H9 (cell line): ENCODE measurements around the gene TBC1D17. TPM values are rescaled to one million over a fixed set of nuclear protein-coding genes. Genes with fewer than 3 reads are reported as not detected.

Experiments used
- DNase-seq: peaks from one replicate; pipeline ENCODE4 v3.0.0-alpha.2; 2017
- H2AFZ ChIP-seq: one replicate; pipeline ENCODE4 v1.6.1; 2013; ENCODE audit warnings: mild to moderate bottlenecking, low read length, control low read depth, moderate library complexity
- H2AK5ac ChIP-seq: 2 replicates; pipeline ENCODE4 v1.6.1; 2013; ENCODE audit warnings: low read length, control low read depth, mixed read lengths; ENCODE audit not compliant: insufficient read length
- H2BK120ac ChIP-seq: one replicate; pipeline ENCODE4 v1.6.1; 2013; ENCODE audit warnings: low read depth, mild to moderate bottlenecking, low read length, control low read depth, inconsistent platforms; ENCODE audit not compliant: poor library complexity, severe bottlenecking
- H2BK12ac ChIP-seq: 2 replicates; pipeline ENCODE4 v1.6.1; 2013; ENCODE audit warnings: low read length, control low read depth, mixed read lengths, low read depth; ENCODE audit not compliant: insufficient read length
- H2BK15ac ChIP-seq: 2 replicates; pipeline ENCODE4 v1.6.1; 2013; ENCODE audit warnings: low read depth, low read length, control low read depth
- H2BK20ac ChIP-seq: one replicate; pipeline ENCODE4 v1.6.1; 2013; ENCODE audit warnings: low read depth, mild to moderate bottlenecking, low read length, control low read depth, inconsistent platforms; ENCODE audit not compliant: poor library complexity, severe bottlenecking
- H2BK5ac ChIP-seq: 2 replicates; pipeline ENCODE4 v1.6.1; 2013; ENCODE audit warnings: low read length, control low read depth, mixed read lengths; ENCODE audit not compliant: insufficient read length
- H3K14ac ChIP-seq: 2 replicates; pipeline ENCODE4 v1.6.1; 2013; ENCODE audit warnings: low read length, control low read depth; ENCODE audit not compliant: insufficient read depth
- H3K18ac ChIP-seq: 2 replicates; pipeline ENCODE4 v1.6.1; 2013; ENCODE audit warnings: low read depth, mild to moderate bottlenecking, mixed read lengths, low read length, control low read depth; ENCODE audit not compliant: insufficient read length
- H3K23ac ChIP-seq: 2 replicates; pipeline ENCODE4 v1.6.1; 2013; ENCODE audit warnings: low read length, control low read depth, mixed read lengths, low read depth; ENCODE audit not compliant: insufficient read length
- H3K23me2 ChIP-seq: 2 replicates; pipeline ENCODE4 v1.6.1; 2013; ENCODE audit warnings: low read depth, mild to moderate bottlenecking, mixed read lengths, low read length, control low read depth; ENCODE audit not compliant: insufficient read length, poor library complexity, severe bottlenecking
- H3K27ac ChIP-seq: 2 replicates; pipeline ENCODE4 v1.5.1; 2013; ENCODE audit warnings: low read length, control low read depth, mixed read lengths, low read depth; ENCODE audit not compliant: insufficient read length
- H3K27me3 ChIP-seq: 2 replicates; pipeline ENCODE4 v1.6.1; 2013; ENCODE audit warnings: low read length, control low read depth, inconsistent platforms; ENCODE audit not compliant: insufficient read depth
- H3K4ac ChIP-seq: 2 replicates; pipeline ENCODE4 v1.6.1; 2013; ENCODE audit warnings: low read depth, mild to moderate bottlenecking, control low read depth, inconsistent platforms, low read length, moderate library complexity
- H3K4me1 ChIP-seq: 2 replicates; pipeline ENCODE4 v1.6.1; 2013; ENCODE audit warnings: low read length, control low read depth, inconsistent platforms; ENCODE audit not compliant: insufficient read depth
- H3K4me2 ChIP-seq: 2 replicates; pipeline ENCODE4 v1.6.1; 2013; ENCODE audit warnings: low read length, control low read depth, mixed read lengths; ENCODE audit not compliant: insufficient read length, insufficient read depth
- H3K56ac ChIP-seq: 2 replicates; pipeline ENCODE4 v1.6.1; 2013; ENCODE audit warnings: low read depth, mild to moderate bottlenecking, mixed read lengths, low read length, control low read depth; ENCODE audit not compliant: insufficient read length
- H3K79me1 ChIP-seq: 2 replicates; pipeline ENCODE4 v1.6.1; 2013; ENCODE audit warnings: low read depth, mild to moderate bottlenecking, moderate library complexity, low read length, control low read depth, inconsistent platforms; ENCODE audit not compliant: insufficient read depth, poor library complexity, severe bottlenecking
- H3K79me2 ChIP-seq: 2 replicates; pipeline ENCODE4 v1.6.1; 2013; ENCODE audit warnings: low read length, control low read depth, inconsistent platforms; ENCODE audit not compliant: insufficient read depth
- H3K9ac ChIP-seq: 2 replicates; pipeline ENCODE4 v1.6.1; 2013; ENCODE audit warnings: low read length, control low read depth, mixed read lengths; ENCODE audit not compliant: insufficient read length; ENCODE audit errors: extremely low read depth
- H3K9me3 ChIP-seq: one replicate; pipeline ENCODE4 v1.6.1; 2013; ENCODE audit warnings: low read depth, low read length, inconsistent platforms; ENCODE audit not compliant: control insufficient read depth
- H3T11ph ChIP-seq: one replicate; pipeline ENCODE4 v1.6.1; 2013; ENCODE audit warnings: mild to moderate bottlenecking, low read length, control low read depth, inconsistent platforms
- H4K20me1 ChIP-seq: one replicate; pipeline ENCODE4 v1.6.1; 2013; ENCODE audit not compliant: control insufficient read depth, insufficient read length, insufficient read depth
- H4K5ac ChIP-seq: 2 replicates; pipeline ENCODE4 v1.6.1; 2013; ENCODE audit warnings: low read depth, mild to moderate bottlenecking, mixed read lengths, low read length, control low read depth; ENCODE audit not compliant: insufficient read length
- H4K8ac ChIP-seq: replicated peaks from 2 replicates; pipeline ENCODE4 v1.6.1; 2013; ENCODE audit warnings: low read length, control low read depth, mixed read lengths, low read depth; ENCODE audit not compliant: insufficient read length
- H4K91ac ChIP-seq: 2 replicates; pipeline ENCODE4 v1.6.1; 2013; ENCODE audit warnings: low read depth, mild to moderate bottlenecking, moderate library complexity, mixed read lengths, low read length, control low read depth; ENCODE audit not compliant: insufficient read length
- H3K27ac Mint-ChIP-seq, 3 experiments: 2 replicates in 2 of 3; 3 replicates in 1 of 3; pipeline ENCODE4 v1.8.0; 2020 to 2021; ENCODE audit warnings: mixed read lengths in 3 of 3, mild to moderate bottlenecking in 1 of 3, moderate library complexity in 1 of 3
- H3K27me3 Mint-ChIP-seq: 2 replicates; pipeline ENCODE4 v1.8.0; 2021; ENCODE audit warnings: low read depth, mild to moderate bottlenecking, moderate library complexity, mixed read lengths
- H3K36me3 Mint-ChIP-seq, 3 experiments: 2 replicates in 2 of 3; 3 replicates in 1 of 3; pipeline ENCODE4 v1.8.0; 2020 to 2021; ENCODE audit warnings: low read depth in 3 of 3, mixed read lengths in 3 of 3; ENCODE audit not compliant: insufficient read depth in 1 of 3
- H3K4me1 Mint-ChIP-seq, 2 experiments: 2 replicates each; pipeline ENCODE4 v1.8.0; 2020; ENCODE audit warnings: mixed read lengths in 2 of 2
- H3K4me3 Mint-ChIP-seq, 2 experiments: 2 replicates in 1 of 2; 3 replicates in 1 of 2; pipeline ENCODE4 v1.8.0; 2020 to 2021; ENCODE audit warnings: mild to moderate bottlenecking in 2 of 2, mixed read lengths in 2 of 2, moderate library complexity in 1 of 2
- H3K9me3 Mint-ChIP-seq, 2 experiments: 2 replicates in 1 of 2; 3 replicates in 1 of 2; pipeline ENCODE4 v1.8.0; 2020; ENCODE audit warnings: mild to moderate bottlenecking in 2 of 2, mixed read lengths in 2 of 2, moderate library complexity in 1 of 2
- WGBS: extraction: QIAGEN DNeasy Blood & Tissue Kit; methylation state at CpG from one replicate; pipeline ENCODE4 v1.1.7; 2013; ENCODE audit warnings: missing lambda C conversion rate, low lambda C conversion rate, mixed read lengths; ENCODE audit not compliant: insufficient read length; ENCODE audit errors: extremely low coverage; 5-methylcytosine and 5-hydroxymethylcytosine counted together
- total RNA-seq: library from RNA; stranded (reverse); gene quantifications from 2 replicates; pipeline ENCODE4 v1.2.1, GENCODE V29; 2021
- TF ChIP-seq, protein P1 (sequence below): fragments of 200-600 bp; sonication (generic); conservative IDR thresholded peaks from 3 replicates; pipeline ENCODE4 v1.8.0; 2021; ENCODE audit warnings: antibody characterized with exemption, mild to moderate bottlenecking

TBC1D17 gene
- total RNA-seq, 1 experiment from 2014 or later = 33.6 TPM

DNA sequence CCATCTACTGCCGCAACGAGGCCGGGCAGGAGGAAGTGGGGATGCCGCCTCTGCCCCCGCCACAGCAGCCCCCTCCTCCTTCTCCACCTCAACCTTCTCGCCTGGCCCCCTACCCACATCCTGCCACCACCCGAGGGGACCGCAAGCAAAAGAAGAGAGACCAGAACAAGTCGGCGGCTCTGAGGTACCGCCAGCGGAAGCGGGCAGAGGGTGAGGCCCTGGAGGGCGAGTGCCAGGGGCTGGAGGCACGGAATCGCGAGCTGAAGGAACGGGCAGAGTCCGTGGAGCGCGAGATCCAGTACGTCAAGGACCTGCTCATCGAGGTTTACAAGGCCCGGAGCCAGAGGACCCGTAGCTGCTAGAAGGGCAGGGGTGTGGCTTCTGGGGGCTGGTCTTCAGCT lies 55.2 kb downstream of the TBC1D17 start:
- Histone ChIP-seq H3K79me2 (peaks cover 7% of the 10 kb centered on the region; the same call in 1 of the 2 replicates), H4K20me1 (peaks cover 2% of the 10 kb centered on the region), H4K8ac (no peak overlapping the region), H3K9me3 (no peaks in the 10 kb centered on the region), H4K5ac (no peak overlapping the region), H3K14ac (no peak overlapping the region), H3K4me1 (no peaks in the 10 kb centered on the region; the same call in 1 of the 2 replicates), H2BK12ac (no peak overlapping the region), H3K23me2 (peaks cover 10% of the 10 kb centered on the region), H3K56ac (no peak overlapping the region), H2BK15ac (no peak overlapping the region), H2AFZ (no peak overlapping the region), H3K4me2 (no peak overlapping the region), H3T11ph (no peak overlapping the region), H3K27ac (no peak overlapping the region), H3K27me3 (no peaks in the 10 kb centered on the region), H3K9ac (no peak overlapping the region), H2AK5ac (no peak overlapping the region), H2BK5ac (no peak overlapping the region), H2BK120ac (no peak overlapping the region), H3K18ac (no peak overlapping the region), H3K79me1 (no peaks in the 10 kb centered on the region), H4K91ac (no peak overlapping the region), H3K4ac (no peak overlapping the region), H2BK20ac (no peak overlapping the region), H3K23ac (no peak overlapping the region)
- no CpG with 5 or more reads among the region's 25 CpGs for WGBS
- Mint-ChIP-seq H3K4me3 (no peak overlapping the region), H3K36me3 (peaks cover 12 to 30% (median 12%) of the 10 kb centered on the region in 3 experiments), H3K27ac (no peak overlapping the region), H3K9me3 (peaks cover 0 to 4% of the 10 kb centered on the region in 2 experiments; a peak in 3 of 5 replicates), H3K27me3 (peaks cover 9% of the 10 kb centered on the region), H3K4me1 (peaks cover 12 to 21% of the 10 kb centered on the region in 2 experiments)
- TF ChIP-seq, protein P1, sequence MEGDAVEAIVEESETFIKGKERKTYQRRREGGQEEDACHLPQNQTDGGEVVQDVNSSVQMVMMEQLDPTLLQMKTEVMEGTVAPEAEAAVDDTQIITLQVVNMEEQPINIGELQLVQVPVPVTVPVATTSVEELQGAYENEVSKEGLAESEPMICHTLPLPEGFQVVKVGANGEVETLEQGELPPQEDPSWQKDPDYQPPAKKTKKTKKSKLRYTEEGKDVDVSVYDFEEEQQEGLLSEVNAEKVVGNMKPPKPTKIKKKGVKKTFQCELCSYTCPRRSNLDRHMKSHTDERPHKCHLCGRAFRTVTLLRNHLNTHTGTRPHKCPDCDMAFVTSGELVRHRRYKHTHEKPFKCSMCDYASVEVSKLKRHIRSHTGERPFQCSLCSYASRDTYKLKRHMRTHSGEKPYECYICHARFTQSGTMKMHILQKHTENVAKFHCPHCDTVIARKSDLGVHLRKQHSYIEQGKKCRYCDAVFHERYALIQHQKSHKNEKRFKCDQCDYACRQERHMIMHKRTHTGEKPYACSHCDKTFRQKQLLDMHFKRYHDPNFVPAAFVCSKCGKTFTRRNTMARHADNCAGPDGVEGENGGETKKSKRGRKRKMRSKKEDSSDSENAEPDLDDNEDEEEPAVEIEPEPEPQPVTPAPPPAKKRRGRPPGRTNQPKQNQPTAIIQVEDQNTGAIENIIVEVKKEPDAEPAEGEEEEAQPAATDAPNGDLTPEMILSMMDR = no peak
- DNase-seq = no peak
